ENCODE measurements around the gene KLF13. TPM values are rescaled to one million over a fixed set of nuclear protein-coding genes. Genes with fewer than 3 reads are reported as not detected.
A peak's percentile ranks its signal among the peaks of the same experiment; 100 is the strongest.

KLF13 gene
- total RNA-seq, 3 donors from 2014 or later (not counting 1 experiment from before 2014, with no cell fraction given) = 277 to 328 (median 300) TPM

GRCh38 chr15:31338318-31338878 is 11.8 kb downstream of the KLF13 start:
- Histone ChIP-seq H3K4me1 (ENCODE audit: control insufficient read depth, insufficient read depth, low read length) (peaks cover 98% of the 10 kb centered on the region), H3K27me3 (ENCODE audit: control insufficient read depth, insufficient read depth, low read length) (no peaks in the 10 kb centered on the region), H3K9me3 (ENCODE audit: control insufficient read depth, insufficient read depth, low read length) (no peaks in the 10 kb centered on the region), H3K27ac (ENCODE audit: low read length) (peak overlapping the region; percentile 57), H3K4me3 (ENCODE audit: low read length) (no peak overlapping the region), H3K36me3 (ENCODE audit: control insufficient read depth, insufficient read depth, low read length) (peaks cover 15% of the 10 kb centered on the region)
- peak in 1 of 2 donors; percentile 8 for DNase-seq
- no peaks in the 10 kb centered on the region for H3K9me3 Mint-ChIP-seq
- intact Hi-C loops (cut with micrococcal nuclease) = loop anchor here (2.0 kb wide), 1 partner anchor 48 kb away; no protein-coding TSS in a partner anchor
- 42% methylated on average over 9 of the region's 9 CpGs for WGBS (ENCODE audit: insufficient coverage)
- H3K4me1 Mint-ChIP-seq = peaks cover 84 to 100% of the 10 kb centered on the region in 2 donors
- no peaks in the 10 kb centered on the region for H3K27me3 Mint-ChIP-seq (ENCODE audit: low read depth in 2 of 2)
- peak overlapping the region; percentile 88 to 96 for H3K27ac Mint-ChIP-seq
- no peaks in the 10 kb centered on the region for H3K36me3 Mint-ChIP-seq
- TF ChIP-seq CTCF (IDR thresholded peaks at IDR 0.05) = no peak
- H3K4me3 Mint-ChIP-seq = peak overlapping the region; percentile 59
- ATAC-seq = peak in 1 of 3 donors; percentile 2

GRCh38 chr15:31338879-31339557 is 12.4 kb downstream of the KLF13 start:
- DNase-seq = peak in 1 of 2 donors; percentile 55
- ATAC-seq = peak; percentile 32 to 48 (median 41)
- Mint-ChIP-seq H3K4me1 (peaks cover 90 to 100% of the 10 kb centered on the region in 2 donors), H3K4me3 (peak overlapping the region; percentile 59), H3K9me3 (no peaks in the 10 kb centered on the region), H3K27ac (peak overlapping the region; percentile 88 to 96), H3K27me3 (ENCODE audit: low read depth in 2 of 2) (no peaks in the 10 kb centered on the region), H3K36me3 (no peaks in the 10 kb centered on the region)
- Histone ChIP-seq H3K36me3 (ENCODE audit: control insufficient read depth, insufficient read depth, low read length) (peaks cover 15% of the 10 kb centered on the region), H3K4me1 (ENCODE audit: control insufficient read depth, insufficient read depth, low read length) (peaks cover 99% of the 10 kb centered on the region), H3K4me3 (ENCODE audit: low read length) (no peak overlapping the region), H3K27me3 (ENCODE audit: control insufficient read depth, insufficient read depth, low read length) (no peaks in the 10 kb centered on the region), H3K9me3 (ENCODE audit: control insufficient read depth, insufficient read depth, low read length) (no peaks in the 10 kb centered on the region), H3K27ac (ENCODE audit: low read length) (peak overlapping the region; percentile 57)
- 68% methylated on average over 9 of the region's 9 CpGs for WGBS (ENCODE audit: insufficient coverage)
- intact Hi-C loops (cut with micrococcal nuclease) = loop anchor here (2.0 kb wide), 1 partner anchor 48 kb away; no protein-coding TSS in a partner anchor
- TF ChIP-seq CTCF (IDR thresholded peaks at IDR 0.05) = no peak

DNA sequence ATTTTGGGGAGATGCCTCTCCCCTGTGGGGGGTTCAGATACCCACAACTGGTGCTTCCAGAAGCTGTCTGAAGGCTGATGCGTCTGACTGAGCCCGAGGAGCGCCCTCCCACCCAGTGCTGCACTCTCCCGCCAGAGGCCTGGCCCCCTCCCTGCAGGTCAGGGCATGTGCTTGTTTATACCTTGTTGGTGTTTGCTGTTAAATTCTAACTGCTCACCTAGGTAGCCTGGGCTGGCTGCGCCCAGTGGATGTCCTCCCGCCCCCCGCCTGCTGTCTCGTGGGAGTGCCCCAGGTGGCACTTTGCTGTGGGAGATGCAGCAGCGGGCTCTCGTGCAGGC is 12.9 kb downstream of the KLF13 start:
- Mint-ChIP-seq H3K9me3 (no peaks in the 10 kb centered on the region), H3K27ac (peak overlapping the region; percentile 88 to 96), H3K27me3 (ENCODE audit: low read depth in 2 of 2) (no peaks in the 10 kb centered on the region), H3K36me3 (no peaks in the 10 kb centered on the region), H3K4me3 (no peak overlapping the region), H3K4me1 (peaks cover 93 to 100% of the 10 kb centered on the region in 2 donors)
- ATAC-seq = no peak
- 74% methylated on average over 10 of the region's 10 CpGs for WGBS (ENCODE audit: insufficient coverage)
- no peaks in the 10 kb centered on the region for H3K27me3 ChIP-seq (ENCODE audit: control insufficient read depth, insufficient read depth, low read length)
- intact Hi-C loops (cut with micrococcal nuclease) = loop anchor here (2.0 kb wide), 1 partner anchor 47 kb away; no protein-coding TSS in a partner anchor
- H3K4me3 ChIP-seq (ENCODE audit: low read length) = no peak overlapping the region
- DNase-seq = no peak
- peaks cover 100% of the 10 kb centered on the region for H3K4me1 ChIP-seq (ENCODE audit: control insufficient read depth, insufficient read depth, low read length)
- TF ChIP-seq CTCF (IDR thresholded peaks at IDR 0.05) = no peak
- peaks cover 15% of the 10 kb centered on the region for H3K36me3 ChIP-seq (ENCODE audit: control insufficient read depth, insufficient read depth, low read length)
- no peaks in the 10 kb centered on the region for H3K9me3 ChIP-seq (ENCODE audit: control insufficient read depth, insufficient read depth, low read length)
- H3K27ac ChIP-seq (ENCODE audit: low read length) = peak overlapping the region; percentile 57

All from natural killer cell (primary cell).